RPMI7951 (cell line): Measurements from ENCODE around the gene RRP15. TPM values are rescaled to one million over a fixed set of nuclear protein-coding genes. Genes with fewer than 3 reads are reported as not detected.

Experiments
- DNase-seq: peaks from one replicate; pipeline ENCODE4 v3.0.0-alpha.2; 2012; ENCODE audit warnings: low read depth
- total RNA-seq: library from RNA; depleted of rRNA; stranded (reverse); fragments of >200 nt; shearing (Covaris generic); gene quantifications from 2 replicates; pipeline ENCODE4 v1.2.3, GENCODE V29; 2014

RRP15 gene
- total RNA-seq, 1 experiment from 2014 or later: 5.3 TPM

DNA sequence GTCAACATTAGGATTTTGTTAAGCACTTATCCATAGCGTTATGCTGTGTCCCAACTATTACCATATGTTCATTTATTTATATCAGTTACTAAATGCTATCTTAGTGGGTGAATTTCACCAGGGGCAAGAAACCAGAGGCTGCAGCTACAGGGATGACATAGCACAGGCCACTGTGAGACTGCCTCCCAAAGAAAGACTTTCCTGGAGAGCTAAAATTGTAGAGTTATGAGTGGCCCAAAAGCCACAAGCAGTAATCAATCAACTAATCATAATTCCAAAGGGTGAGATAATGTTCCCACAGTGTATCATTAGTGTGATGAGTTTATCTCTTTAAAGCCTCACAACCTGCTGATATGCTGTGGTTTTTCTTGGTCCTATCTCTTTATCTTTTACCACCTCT lies 56.2 kb downstream of the RRP15 start:
- DNase-seq: no peak

DNA sequence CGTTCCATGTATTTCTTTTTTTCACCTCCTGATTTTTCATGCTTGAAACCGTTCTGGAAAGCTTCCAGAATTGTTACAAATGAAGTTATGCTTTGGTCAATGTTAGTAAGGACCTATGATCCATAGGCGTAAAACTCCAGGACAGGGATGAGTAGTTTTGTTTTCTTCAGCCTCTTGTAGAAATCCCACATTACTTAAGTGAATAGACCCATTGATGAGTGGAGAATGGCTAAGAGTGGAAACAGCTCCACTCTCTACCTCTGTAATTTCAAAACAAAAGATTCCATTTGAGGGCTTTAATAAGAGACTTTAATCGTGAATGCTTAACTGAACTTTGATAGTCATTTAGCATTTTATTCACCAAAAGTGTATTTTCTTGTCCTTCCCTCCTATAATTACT lies 57.0 kb downstream of the RRP15 start:
- no peak for DNase-seq

DNA sequence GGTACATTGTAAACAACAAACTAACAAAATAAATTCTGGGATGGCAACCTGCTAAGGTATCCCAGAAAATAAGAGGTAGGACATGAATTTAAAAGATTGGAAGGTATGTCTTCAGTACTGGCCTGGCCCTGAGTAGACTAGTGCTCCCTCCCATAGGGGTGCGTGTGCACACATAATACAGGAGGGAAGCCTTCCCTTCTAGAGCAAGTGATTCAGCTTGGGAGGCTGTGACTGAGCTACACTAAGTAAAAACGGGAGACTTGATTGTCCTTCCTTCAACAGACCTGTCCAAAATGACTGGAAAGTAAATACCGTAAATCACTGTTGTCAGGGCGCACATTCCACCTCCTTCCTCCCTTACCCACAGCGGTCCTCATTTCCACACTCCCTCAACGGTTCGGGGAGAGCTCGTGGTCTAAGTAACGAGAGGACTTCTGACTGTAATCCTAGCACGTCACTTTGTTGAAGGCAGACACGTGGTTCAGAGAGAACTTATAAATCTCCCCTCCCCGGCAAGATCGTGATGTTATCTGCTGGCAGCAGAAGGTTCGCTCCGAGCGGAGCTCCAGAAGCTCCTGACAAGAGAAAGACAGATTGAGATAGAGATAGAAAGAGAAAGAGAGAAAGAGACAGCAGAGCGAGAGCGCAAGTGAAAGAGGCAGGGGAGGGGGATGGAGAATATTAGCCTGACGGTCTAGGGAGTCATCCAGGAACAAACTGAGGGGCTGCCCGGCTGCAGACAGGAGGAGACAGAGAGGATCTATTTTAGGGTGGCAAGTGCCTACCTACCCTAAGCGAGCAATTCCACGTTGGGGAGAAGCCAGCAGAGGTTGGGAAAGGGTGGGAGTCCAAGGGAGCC lies 60.0 kb downstream of the RRP15 start, which contains the start of gene TGFB2:
Gene TGFB2, plus strand, starts transcription at position 523 of the 859 bp plus-strand sequence. CDS start 1,366 bp downstream, outside the sequence.
- peak; percentile 86 for DNase-seq

DNA sequence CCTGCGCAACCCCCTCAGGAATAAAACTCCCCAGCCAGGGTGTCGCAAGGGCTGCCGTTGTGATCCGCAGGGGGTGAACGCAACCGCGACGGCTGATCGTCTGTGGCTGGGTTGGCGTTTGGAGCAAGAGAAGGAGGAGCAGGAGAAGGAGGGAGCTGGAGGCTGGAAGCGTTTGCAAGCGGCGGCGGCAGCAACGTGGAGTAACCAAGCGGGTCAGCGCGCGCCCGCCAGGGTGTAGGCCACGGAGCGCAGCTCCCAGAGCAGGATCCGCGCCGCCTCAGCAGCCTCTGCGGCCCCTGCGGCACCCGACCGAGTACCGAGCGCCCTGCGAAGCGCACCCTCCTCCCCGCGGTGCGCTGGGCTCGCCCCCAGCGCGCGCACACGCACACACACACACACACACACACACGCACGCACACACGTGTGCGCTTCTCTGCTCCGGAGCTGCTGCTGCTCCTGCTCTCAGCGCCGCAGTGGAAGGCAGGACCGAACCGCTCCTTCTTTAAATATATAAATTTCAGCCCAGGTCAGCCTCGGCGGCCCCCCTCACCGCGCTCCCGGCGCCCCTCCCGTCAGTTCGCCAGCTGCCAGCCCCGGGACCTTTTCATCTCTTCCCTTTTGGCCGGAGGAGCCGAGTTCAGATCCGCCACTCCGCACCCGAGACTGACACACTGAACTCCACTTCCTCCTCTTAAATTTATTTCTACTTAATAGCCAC lies 60.7 kb downstream of the RRP15 start:
- DNase-seq: peak; percentile 81

DNA sequence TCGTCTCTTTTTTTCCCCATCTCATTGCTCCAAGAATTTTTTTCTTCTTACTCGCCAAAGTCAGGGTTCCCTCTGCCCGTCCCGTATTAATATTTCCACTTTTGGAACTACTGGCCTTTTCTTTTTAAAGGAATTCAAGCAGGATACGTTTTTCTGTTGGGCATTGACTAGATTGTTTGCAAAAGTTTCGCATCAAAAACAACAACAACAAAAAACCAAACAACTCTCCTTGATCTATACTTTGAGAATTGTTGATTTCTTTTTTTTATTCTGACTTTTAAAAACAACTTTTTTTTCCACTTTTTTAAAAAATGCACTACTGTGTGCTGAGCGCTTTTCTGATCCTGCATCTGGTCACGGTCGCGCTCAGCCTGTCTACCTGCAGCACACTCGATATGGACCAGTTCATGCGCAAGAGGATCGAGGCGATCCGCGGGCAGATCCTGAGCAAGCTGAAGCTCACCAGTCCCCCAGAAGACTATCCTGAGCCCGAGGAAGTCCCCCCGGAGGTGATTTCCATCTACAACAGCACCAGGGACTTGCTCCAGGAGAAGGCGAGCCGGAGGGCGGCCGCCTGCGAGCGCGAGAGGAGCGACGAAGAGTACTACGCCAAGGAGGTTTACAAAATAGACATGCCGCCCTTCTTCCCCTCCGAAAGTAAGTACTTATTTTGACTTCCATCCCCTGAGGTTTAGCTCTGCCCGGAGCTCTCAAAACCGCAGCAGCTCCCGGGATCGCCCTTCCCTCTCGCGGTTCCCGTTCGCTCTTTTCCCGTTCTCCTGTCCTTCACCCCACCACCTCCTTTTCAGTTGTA lies 61.5 kb downstream of the RRP15 start:
- DNase-seq: peak; percentile 48

DNA sequence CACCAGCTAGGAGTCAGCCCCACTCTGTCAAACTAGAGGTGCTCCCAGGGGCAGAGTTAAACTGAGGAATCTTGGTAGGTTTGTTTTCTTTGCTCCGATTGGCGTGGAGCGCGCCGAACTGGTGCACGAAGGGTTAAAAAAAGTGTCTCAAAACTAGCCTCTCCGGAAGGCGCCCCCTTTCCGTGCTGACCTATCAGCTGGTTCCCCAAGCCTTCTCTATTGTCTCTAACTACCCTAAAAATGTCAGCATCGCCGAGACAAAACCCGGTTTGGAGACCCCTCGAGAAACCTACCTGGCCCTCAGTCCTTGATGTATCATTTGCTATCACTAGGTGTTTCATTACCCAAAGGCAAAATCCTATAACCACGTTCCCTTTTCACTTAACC lies 62.2 kb downstream of the RRP15 start:
- DNase-seq: peak; percentile 49

DNA sequence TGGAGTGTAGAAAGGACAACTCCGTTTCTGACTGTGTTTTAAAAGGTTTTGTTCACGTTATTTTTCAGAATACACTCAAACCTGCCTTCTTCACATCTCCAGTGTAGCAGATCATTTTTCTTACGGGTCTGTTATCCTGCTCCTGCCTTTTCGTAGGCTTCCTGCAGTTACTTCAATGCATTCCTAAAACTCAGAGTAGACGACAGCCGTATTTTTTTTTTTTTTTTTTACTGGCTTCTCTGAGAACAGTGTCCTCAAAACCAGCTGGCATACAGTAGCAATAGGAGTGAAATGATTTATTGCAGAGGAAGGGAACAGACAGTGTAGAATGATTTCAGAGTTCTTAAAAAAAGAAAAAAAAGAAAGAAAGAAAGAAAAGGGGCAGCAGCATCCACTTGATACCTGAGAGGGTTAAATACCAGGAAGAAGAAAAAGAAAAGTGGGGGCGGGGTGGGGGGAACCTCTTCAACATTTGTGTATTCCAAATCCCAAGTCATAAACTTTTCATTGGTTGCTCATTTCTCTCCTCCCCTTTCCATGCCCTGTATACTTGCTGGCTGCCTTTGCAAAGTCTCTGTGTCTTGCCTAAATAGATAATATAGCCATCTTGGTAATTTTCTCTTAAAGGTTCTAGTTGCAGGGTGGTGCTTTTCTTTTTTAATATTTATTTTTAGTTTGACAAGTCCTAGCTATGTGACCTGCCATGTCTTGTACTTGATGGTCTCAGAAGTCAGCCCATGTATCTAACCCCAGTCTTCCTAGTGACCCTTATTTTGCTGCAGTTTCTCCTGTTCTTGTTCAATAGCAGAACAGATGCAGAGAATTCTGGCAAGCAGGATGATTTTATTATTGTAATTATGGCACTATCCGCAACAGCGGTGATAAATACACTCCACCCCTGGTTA lies 62.9 kb downstream of the RRP15 start:
- peak; percentile 80 for DNase-seq

DNA sequence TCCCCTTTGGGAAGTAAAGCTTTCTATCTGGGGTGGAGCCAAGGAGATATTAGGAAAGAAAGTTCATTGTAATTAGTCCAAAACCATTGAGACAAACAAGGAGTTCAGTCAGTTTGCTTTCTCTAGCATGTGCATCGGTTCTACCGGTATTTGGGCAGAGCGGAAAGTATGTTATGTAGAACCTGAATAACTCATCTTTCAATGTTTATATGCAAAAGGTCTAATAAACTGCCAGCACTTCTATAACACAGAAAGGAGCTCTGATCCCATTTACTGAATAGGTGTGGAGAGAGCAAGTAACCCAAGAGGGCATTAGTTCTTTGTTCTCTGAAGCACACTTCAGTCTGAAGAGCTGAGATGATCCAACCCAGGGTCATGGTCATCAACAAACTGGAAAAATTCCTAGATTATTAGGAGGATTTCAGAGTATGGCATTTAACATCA lies 63.6 kb downstream of the RRP15 start:
- DNase-seq: no peak

DNA sequence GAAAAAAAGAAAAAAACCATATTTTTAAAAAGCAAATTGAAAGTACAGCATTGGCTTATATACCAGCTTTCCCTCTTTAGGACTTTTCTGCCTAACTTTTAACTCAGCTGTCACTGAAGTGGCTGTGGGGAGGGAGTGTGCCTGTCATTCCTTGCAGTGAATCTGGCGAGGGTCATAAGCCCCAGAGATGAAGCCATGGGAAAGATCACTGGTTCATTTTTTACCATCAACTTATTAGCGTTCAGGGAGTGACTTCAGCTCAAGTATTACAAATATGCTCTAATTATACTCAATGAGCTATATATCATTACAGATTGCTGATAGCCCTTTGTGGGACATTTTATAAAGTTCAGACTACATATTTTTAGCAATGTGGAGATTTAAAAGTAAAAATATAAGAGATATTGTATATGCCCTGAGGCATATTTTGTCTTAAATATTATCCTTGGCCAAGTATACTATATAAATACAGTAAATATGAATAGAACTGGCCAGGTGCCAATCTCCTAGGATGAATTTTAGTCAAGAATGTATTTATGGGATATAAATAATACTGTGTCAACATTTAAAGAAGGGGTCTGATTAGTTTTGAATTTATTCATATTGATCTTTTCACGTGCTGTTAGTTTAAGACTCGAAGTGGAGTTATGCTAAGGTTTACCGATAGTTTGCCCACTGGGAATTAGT lies 64.4 kb downstream of the RRP15 start:
- DNase-seq: peak; percentile 10

DNA sequence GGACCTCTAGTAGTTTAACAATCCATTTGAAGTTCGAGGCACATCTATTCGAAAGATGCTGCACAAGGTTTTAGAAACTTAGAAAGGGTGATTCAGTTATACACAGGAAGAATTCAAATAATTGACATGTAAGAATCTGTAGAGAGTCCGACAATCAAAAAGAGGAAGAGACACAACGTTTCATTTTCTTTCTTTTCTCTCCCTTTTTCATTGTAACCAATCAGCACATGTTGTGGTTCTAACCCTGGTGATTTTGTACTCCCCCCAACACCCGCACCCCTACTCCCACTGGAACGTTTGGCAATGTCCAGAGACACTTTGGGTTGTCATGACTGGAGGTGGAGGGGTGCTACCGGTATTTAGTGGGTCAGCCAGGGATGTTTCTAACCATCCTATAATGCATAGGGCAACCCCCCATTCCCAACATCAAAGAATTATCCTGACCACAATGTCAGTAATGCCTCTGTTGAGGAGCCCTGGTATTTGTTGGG lies 65.0 kb downstream of the RRP15 start:
- peak; percentile 13 for DNase-seq

DNA sequence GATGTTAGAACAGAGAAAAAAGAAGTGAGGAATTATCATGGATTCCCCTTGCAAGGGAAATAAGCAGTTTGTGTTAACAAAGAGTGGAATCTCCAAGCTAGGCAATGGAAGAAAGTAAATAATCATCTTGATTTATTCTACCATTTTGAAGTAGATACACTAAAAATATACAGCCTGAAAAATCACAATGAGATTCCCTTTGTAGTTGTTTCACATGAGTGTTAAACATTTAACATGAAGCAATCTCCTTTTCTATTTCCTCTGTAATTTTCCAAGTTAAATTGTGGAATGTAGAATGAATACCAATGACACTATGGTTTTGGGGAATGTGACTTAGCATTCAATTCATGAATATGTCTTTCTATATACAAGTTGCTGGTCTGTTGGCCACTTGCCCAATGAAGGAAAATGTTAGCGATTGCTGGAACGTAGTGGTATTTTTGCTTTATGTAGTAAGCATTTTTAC lies 65.7 kb downstream of the RRP15 start:
- peak; percentile 56 for DNase-seq

DNA sequence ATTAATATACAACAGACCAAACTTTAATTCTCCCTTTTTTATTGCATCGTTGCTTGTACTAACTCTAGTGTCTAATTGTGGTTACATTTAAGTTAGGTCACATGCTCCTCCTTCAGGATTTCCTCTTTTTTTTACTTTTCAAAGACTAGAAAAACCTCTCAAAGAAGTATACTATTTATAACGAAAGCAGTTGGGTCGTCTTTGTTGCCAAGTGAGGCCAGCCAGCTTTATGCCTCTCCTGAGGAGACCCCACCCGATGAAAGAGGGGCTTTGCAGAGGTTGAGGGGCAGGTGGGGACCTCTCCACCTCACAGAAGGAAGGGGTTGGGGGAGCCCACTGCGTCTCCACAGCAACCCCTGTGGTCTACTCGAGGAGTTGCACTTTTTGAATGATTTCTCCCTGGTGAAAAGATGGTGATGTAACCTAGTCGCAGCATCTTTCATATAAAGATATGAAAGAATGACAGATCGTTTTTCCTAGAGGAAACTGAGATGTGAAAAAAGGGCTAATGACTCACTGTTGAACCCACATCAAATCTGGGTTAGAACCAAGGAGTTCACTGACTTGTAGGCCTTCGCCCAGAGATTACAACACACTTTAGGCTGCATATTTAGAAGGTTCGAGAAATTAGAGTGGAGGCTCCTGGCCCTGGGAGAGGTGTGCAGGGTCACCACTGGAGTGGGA lies 66.4 kb downstream of the RRP15 start:
- peak; percentile 62 for DNase-seq

DNA sequence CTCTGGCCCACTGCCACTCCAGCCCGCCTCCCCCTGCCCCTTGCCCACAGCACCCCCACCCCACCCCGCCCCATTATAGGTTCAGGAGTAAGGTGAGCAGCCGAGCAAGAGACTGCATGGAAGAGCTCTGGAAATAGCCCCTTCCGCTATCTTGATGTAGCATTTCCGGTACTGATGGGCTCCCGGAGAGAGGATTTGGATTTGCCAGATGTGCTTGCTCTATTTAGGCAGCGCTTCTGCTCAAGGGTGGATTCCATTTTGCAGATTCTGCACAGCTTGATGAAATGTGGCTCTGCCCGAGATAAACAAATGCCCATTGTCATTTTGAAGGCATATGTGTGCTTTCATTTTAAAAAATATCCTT lies 67.0 kb downstream of the RRP15 start:
- DNase-seq: peak; percentile 33

DNA sequence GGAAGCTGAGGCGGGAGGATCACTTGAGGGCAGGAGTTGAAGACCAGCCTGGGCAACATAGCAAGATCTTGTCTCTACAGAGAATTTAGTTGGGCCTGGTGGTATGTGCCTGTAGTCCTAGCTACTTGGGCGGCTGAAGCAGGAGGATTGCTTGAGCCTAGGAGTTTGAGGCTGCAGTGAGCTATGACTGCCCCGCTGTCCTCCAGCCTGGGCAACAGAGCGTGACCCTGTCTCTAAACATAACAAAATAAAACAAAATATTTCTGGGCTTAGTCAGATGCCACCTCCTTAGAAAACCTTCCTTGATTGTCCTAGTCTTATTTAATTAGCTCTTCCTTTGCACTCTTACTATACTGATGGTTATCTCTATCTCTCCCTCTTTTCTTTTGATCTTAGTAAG lies 68.6 kb downstream of the RRP15 start:
- peak; percentile 51 for DNase-seq

DNA sequence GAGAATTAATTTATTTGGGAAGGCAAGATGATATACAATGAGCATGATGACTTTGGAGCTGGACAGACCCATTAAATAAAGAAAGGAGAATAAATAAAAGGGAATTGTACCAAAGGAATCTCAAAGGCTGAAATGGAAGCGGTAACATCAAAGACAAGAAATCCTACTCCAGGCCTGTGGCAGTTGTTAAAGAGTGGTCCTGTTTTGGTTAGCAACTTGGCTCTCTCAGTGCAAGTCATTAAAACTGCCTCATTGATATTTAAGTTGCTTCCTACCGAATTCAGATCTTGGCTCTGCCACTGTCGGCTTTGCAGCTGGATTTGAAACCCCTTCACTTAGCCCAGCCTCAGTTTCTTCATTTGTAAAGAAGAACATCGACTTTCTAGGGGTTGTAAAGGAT lies 70.2 kb downstream of the RRP15 start:
- DNase-seq: no peak

DNA sequence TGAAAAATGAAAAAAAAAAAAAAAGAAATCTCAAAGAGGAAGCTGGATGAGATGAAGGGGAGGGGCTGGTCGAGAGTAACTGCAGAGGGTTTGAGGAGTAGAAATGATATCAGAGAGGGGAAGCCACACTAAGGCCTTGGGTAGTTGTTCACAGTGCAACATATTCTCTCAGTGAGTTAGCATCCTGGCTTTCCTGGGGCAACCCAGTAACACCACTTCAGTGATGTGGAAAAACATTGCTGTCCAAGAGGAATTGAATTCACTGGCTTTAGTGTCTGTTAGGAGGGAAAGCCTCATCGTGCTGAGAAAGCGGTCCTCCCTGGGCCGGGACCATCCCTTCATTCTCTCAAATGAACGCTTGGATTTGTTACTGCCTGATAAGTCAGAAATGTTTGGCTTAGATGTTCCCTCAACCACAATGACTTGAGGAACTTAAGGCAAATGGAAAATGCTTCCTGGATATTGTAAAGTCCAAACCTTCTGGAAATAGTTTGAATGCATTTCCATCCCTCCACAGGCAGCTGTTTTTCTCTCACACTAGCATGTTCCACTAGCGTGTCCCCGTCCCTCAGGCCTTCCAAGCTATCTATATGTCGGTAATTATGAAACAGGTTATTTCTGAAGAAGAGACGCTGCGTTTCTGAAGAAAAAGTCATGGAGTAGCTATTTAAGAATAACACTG lies 72.3 kb downstream of the RRP15 start:
- no peak for DNase-seq

DNA sequence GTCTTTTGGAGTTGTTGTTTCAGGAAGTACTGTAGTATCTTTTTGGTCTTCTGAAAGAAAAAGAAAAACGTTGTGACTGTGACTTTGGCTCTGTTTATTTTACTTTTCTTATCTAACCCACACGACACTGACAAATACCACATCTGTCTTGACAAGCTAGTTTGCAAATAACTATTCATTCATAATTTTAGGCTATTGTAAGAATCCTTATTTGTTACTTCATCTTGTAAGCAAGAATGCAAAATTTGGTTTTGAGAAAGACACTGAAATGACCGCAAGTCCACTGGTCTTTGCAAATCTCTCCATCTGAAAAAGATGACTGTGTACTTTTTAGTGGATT lies 72.8 kb downstream of the RRP15 start:
- no peak for DNase-seq

DNA sequence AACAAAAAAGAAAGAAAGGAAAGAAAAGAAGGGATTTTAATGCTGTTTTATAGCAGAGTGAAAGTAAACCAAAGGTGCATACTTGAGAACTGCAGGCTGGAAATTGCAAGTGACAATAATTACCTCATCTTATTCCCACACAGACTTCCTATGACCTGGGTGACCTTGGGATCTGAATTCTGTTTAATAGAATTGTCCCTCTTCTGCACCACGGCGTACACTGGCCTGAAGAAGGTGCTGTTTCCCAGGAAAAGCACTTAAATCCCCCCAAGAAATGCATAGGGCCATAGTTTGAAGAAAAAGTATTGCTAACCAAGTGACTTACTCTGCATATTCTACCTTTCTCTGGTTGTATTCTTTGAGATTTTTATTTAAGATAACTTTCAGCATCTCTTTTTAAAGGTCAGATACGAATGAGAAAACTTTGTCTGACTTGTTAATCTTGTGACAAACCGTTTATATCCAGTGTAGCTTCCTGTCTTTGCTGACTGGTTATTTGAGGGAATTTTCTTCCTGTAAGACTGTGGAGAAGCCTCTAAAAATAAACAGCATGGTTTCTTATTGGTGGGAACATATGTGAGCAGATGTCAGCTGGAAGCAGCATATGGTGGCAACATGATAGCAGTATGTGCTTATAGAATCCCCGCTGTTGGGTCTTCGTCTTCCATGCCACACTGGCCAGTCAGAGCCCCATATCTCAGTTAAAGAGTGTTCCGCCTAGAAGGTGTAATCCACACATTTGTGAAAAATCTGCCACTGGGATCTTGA lies 76.4 kb downstream of the RRP15 start:
- DNase-seq: peak; percentile 61
